ENCODE results near the gene ZNF804B.

- TF ChIP-seq CTCF (IDR thresholded peaks at IDR 0.05) (no peak), POLR2A (IDR thresholded peaks at IDR 0.05) (no peak)
Observed at GRCh38 chr7:89103564-89103963, 344.1 kb downstream of the ZNF804B start.

Measured in esophagus squamous epithelium (tissue), 4 donors.